Activated CD8-positive, alpha-beta T cell treated with anti-CD3 and anti-CD28 coated beads for 36 hours (primary cell): ENCODE measurements around the gene PADI6. TPM values are rescaled to one million over a fixed set of nuclear protein-coding genes. Genes with fewer than 3 reads are reported as not detected.

Source experiments
- ATAC-seq: fragments of 200-7000 bp; cut with Tn5 transposase; one replicate; pipeline ENCODE4 v1.10.0; 2021; ENCODE audit warnings: mild to moderate bottlenecking, moderate library complexity
- CTCF ChIA-PET: fragments of 350-600 bp; sonication (Branson Sonifier 250); formaldehyde crosslinking; loops from one replicate; lab custom pipeline; 2021; ENCODE audit warnings: antibody characterized with exemption; lab: Charles Lee
- POLR2A ChIA-PET: fragments of 350-600 bp; sonication (Branson Sonifier 250); formaldehyde crosslinking; loops from one replicate; lab custom pipeline; 2021; ENCODE audit warnings: antibody characterized with exemption; lab: Charles Lee
- DNase-seq: peaks from one replicate; pipeline ENCODE4 v3.0.0-alpha.2; 2020
- H3K27ac Mint-ChIP-seq: one replicate; pipeline ENCODE4 v1.8.0; 2021; ENCODE audit warnings: mild to moderate bottlenecking, mixed read lengths
- H3K27me3 Mint-ChIP-seq: one replicate; pipeline ENCODE4 v1.8.0; 2021; ENCODE audit warnings: mixed read lengths
- H3K36me3 Mint-ChIP-seq: one replicate; pipeline ENCODE4 v1.8.0; 2021; ENCODE audit warnings: low read depth, mixed read lengths
- H3K4me1 Mint-ChIP-seq: one replicate; pipeline ENCODE4 v1.8.0; 2021; ENCODE audit warnings: low read depth, mixed read lengths
- H3K4me3 Mint-ChIP-seq: one replicate; pipeline ENCODE4 v1.8.0; 2021; ENCODE audit warnings: mild to moderate bottlenecking, moderate library complexity, mixed read lengths
- H3K9me3 Mint-ChIP-seq: one replicate; pipeline ENCODE4 v1.8.0; 2021; ENCODE audit warnings: mixed read lengths
- intact Hi-C: fragments of 100-400 bp; cut with micrococcal nuclease; formaldehyde crosslinking; loops from one replicate; pipeline ENCODE4 v1.10.0; 2022
- total RNA-seq, 2 experiments: library from RNA; stranded (reverse); gene quantifications; one replicate each; pipeline ENCODE4 v1.2.3, GENCODE V29; 2021
- TF ChIP-seq, protein P1 (sequence below): fragments of 200-600 bp; IDR thresholded peaks from one replicate; pipeline ENCODE4 v1.8.0; 2022; ENCODE audit warnings: antibody characterized with exemption, mild to moderate bottlenecking

Gene PADI6
- total RNA-seq, 2 experiments from 2014 or later = not detected

DNA sequence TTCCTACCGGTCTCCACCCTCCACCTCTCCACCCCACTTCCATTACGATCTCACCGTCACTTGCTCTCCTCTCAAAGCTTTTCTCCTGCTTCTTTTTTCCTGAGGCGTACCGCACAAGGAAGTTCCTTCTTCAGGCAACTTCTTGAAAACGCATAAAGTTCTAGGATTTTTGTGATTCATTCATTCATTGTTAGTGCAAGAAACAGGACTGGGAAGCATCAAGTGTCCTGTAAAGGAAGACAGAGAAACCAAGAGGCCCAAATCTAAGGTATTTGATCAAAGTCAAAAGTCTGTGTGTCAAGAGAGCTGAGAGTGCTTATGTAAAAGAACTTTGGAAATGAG lies 68.8 kb downstream of the PADI6 start:
- CTCF ChIA-PET = interaction anchor here (1.1 to 1.3 kb wide), 2 partner anchors 11 to 24 kb away, joined by 3 to 4 read pairs; no protein-coding TSS in a partner anchor
- ATAC-seq (no peak), DNase-seq (no peak)
- Mint-ChIP-seq H3K4me3 (peak overlapping the region; percentile 95), H3K4me1 (peaks cover 33% of the 10 kb centered on the region), H3K9me3 (no peaks in the 10 kb centered on the region), H3K36me3 (peaks cover 23% of the 10 kb centered on the region), H3K27me3 (no peaks in the 10 kb centered on the region), H3K27ac (peak overlapping the region; percentile 77)
- intact Hi-C loops = no loop called here
- POLR2A ChIA-PET = interaction anchor here (0.8 to 2.2 kb wide), 4 partner anchors 8 to 28 kb away, joined by 3 to 7 read pairs (median 4); no protein-coding TSS in a partner anchor
- TF ChIP-seq, protein P1, sequence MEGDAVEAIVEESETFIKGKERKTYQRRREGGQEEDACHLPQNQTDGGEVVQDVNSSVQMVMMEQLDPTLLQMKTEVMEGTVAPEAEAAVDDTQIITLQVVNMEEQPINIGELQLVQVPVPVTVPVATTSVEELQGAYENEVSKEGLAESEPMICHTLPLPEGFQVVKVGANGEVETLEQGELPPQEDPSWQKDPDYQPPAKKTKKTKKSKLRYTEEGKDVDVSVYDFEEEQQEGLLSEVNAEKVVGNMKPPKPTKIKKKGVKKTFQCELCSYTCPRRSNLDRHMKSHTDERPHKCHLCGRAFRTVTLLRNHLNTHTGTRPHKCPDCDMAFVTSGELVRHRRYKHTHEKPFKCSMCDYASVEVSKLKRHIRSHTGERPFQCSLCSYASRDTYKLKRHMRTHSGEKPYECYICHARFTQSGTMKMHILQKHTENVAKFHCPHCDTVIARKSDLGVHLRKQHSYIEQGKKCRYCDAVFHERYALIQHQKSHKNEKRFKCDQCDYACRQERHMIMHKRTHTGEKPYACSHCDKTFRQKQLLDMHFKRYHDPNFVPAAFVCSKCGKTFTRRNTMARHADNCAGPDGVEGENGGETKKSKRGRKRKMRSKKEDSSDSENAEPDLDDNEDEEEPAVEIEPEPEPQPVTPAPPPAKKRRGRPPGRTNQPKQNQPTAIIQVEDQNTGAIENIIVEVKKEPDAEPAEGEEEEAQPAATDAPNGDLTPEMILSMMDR = no peak

DNA sequence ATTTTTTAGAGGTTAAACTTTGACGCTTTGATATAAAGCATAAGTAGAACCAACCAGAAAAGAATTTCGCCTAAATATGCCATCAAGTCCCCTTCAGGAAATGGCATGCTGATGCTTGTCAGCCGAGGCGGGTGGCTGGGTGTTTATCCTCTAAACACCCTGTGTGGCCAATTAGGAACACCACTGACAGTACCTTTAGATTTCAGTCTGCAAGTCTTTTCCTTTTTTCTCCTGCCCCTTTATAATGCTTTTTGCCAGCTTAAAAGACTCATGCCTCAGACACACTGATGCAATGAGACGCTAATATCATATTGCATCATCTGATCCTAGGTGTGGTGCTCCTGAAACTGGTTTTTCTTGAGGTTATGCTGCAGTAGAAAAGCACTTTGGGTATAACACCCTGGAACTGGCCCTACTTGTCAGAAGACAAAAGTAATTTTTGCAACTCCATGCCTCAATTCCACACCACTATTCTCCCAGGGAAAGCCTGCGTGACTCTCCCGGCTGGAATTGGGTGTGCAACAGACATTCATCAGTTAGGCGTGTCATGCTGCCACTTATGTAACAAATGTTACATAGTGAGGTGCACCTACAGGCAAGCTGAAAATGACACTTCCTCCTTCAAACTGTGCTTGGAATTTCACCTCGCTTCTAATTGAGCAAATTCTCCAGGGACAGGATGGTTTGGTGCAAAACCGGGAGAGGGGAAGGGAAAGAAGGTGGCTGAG lies 69.4 kb downstream of the PADI6 start:
- peak overlapping the region; percentile 77 for H3K27ac Mint-ChIP-seq
- DNase-seq (peak; percentile 37), ATAC-seq (no peak)
- ChIA-PET POLR2A (interaction anchor here (0.8 to 2.2 kb wide), 3 partner anchors 9 to 27 kb away, joined by 3 to 7 read pairs (median 4); no protein-coding TSS in a partner anchor), CTCF (no interaction called here)
- H3K4me1 Mint-ChIP-seq = peaks cover 26% of the 10 kb centered on the region
- peaks cover 20% of the 10 kb centered on the region for H3K36me3 Mint-ChIP-seq
- TF ChIP-seq, protein P1 = no peak
- peak overlapping the region; percentile 95 for H3K4me3 Mint-ChIP-seq
- no peaks in the 10 kb centered on the region for H3K27me3 Mint-ChIP-seq
- intact Hi-C loops = no loop called here
- H3K9me3 Mint-ChIP-seq = no peaks in the 10 kb centered on the region

DNA sequence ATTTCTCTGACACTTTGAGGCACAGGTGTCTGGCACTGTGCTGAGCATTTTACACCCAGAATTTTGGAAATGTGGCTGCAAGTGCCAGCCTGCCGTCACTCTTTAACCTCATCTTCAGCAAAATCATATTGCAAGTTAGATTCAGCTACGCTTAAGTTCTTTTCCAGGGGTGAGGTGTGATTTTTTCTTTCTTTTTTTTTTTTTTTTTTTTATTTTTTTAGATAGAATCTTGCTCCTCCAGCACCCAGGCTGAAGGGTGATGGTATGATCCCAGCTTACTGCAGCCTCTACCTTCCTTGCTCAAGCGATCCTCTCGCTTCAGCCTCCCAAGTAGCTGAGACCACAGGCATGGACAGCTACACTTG lies 70.0 kb downstream of the PADI6 start:
- H3K27me3 Mint-ChIP-seq = no peaks in the 10 kb centered on the region
- H3K9me3 Mint-ChIP-seq = no peaks in the 10 kb centered on the region
- peak overlapping the region; percentile 95 for H3K4me3 Mint-ChIP-seq
- CTCF ChIA-PET = interaction anchor here (0.9 to 1.7 kb wide), 3 partner anchors 10 to 35 kb away, joined by 3 to 5 read pairs (median 4); no protein-coding TSS in a partner anchor
- H3K27ac Mint-ChIP-seq = peak overlapping the region; percentile 77
- no peak for DNase-seq
- peaks cover 14% of the 10 kb centered on the region for H3K36me3 Mint-ChIP-seq
- TF ChIP-seq, protein P1 = no peak
- intact Hi-C loops = no loop called here
- POLR2A ChIA-PET = interaction anchor here (2.2 kb wide), 1 partner anchor 10 kb away, joined by 7 read pairs; no protein-coding TSS in a partner anchor
- peaks cover 21% of the 10 kb centered on the region for H3K4me1 Mint-ChIP-seq
- ATAC-seq = no peak

- intact Hi-C loops = no loop called here
- Mint-ChIP-seq H3K27me3 (no peaks in the 10 kb centered on the region), H3K9me3 (no peaks in the 10 kb centered on the region), H3K27ac (no peak overlapping the region), H3K4me1 (peaks cover 19% of the 10 kb centered on the region), H3K4me3 (no peak overlapping the region), H3K36me3 (peaks cover 12% of the 10 kb centered on the region)
- ATAC-seq (no peak), DNase-seq (no peak)
- ChIA-PET POLR2A (no interaction called here), CTCF (interaction anchor here (0.9 to 1.7 kb wide), 3 partner anchors 9 to 34 kb away, joined by 3 to 5 read pairs (median 4); no protein-coding TSS in a partner anchor)
- TF ChIP-seq, protein P1 = no peak
Observed at GRCh38 chr1:17442841-17443240, 70.8 kb downstream of the PADI6 start.

DNA sequence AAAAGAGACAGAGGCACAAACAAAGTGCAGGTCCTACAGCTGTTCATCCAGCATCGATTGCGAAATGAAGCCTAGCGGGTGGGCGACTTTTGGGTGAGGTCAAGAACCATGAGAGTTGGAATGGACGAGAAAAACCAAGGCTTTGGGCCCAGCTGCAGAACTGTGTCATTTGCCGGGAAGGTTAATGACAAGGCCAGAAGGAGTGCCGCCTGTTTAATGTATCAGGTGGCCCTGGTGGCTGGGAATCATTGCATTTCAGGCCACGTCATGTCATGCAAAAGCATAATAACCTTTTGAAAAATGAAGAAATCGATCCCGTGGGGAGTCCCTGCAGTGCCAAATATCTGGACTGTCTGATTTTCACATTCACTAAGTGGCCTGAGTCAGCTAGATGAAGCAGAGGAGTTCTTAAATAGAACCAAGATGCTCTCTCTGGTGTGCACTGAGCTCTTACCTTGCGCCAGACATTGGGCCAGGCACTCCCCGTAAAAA lies 75.6 kb downstream of the PADI6 start:
- POLR2A ChIA-PET = interaction anchor here (1.1 kb wide), 1 partner anchor 13 kb away, joined by 3 read pairs; no protein-coding TSS in a partner anchor
- Mint-ChIP-seq H3K36me3 (no peaks in the 10 kb centered on the region), H3K9me3 (no peaks in the 10 kb centered on the region), H3K4me3 (no peak overlapping the region), H3K27ac (no peak overlapping the region), H3K27me3 (no peaks in the 10 kb centered on the region), H3K4me1 (no peaks in the 10 kb centered on the region)
- intact Hi-C loops = no loop called here
- TF ChIP-seq, protein P1 = no peak
- no peak for DNase-seq
- CTCF ChIA-PET = interaction anchor here (0.9 to 2.5 kb wide), 3 partner anchors 27 to 29 kb away, joined by 3 to 6 read pairs (median 4); no protein-coding TSS in a partner anchor
- no peak for ATAC-seq
